HFFc6 (cell line): ENCODE measurements around the gene SLC10A7. TPM values are rescaled to one million over a fixed set of nuclear protein-coding genes. Genes with fewer than 3 reads are reported as not detected.

Source experiments
- DNase-seq: peaks from one replicate; pipeline ENCODE4 v3.0.0-alpha.2; 2018
- H3K27ac Mint-ChIP-seq: 2 replicates; pipeline ENCODE4 v1.8.0; 2020; ENCODE audit warnings: mild to moderate bottlenecking, mixed read lengths
- H3K27me3 Mint-ChIP-seq: 2 replicates; pipeline ENCODE4 v1.8.0; 2021; ENCODE audit warnings: mild to moderate bottlenecking, moderate library complexity, mixed read lengths; ENCODE audit not compliant: insufficient read depth
- H3K36me3 Mint-ChIP-seq: 2 replicates; pipeline ENCODE4 v1.8.0; 2021; ENCODE audit warnings: low read depth, mixed read lengths
- H3K4me1 Mint-ChIP-seq: 2 replicates; pipeline ENCODE4 v1.8.0; 2020; ENCODE audit warnings: low read depth, mixed read lengths
- H3K4me3 Mint-ChIP-seq: 2 replicates; pipeline ENCODE4 v1.8.0; 2020; ENCODE audit warnings: mild to moderate bottlenecking, moderate library complexity, mixed read lengths
- H3K9me3 Mint-ChIP-seq: 2 replicates; pipeline ENCODE4 v1.8.0; 2020; ENCODE audit warnings: mild to moderate bottlenecking, mixed read lengths
- total RNA-seq, 6 experiments: library from RNA; stranded (reverse); fragmentation: NEBNext Ultra II Directional; extraction: Animal tissue kit (Norgen Biotek cat#: 25700); gene quantifications; 2 replicates in 1 of 6; 3 replicates in 5 of 6; pipeline ENCODE4 v1.2.3, GENCODE V29; 2021
- TF ChIP-seq, protein P1 (sequence below): fragments of 200-600 bp; sonication (generic); IDR thresholded peaks from 2 replicates; pipeline ENCODE4 v1.5.0; 2021; ENCODE audit warnings: antibody characterized with exemption, mild to moderate bottlenecking

The SLC10A7 gene
- total RNA-seq, 6 experiments from 2014 or later, result 8.8 to 13.2 (median 10.7) TPM

DNA sequence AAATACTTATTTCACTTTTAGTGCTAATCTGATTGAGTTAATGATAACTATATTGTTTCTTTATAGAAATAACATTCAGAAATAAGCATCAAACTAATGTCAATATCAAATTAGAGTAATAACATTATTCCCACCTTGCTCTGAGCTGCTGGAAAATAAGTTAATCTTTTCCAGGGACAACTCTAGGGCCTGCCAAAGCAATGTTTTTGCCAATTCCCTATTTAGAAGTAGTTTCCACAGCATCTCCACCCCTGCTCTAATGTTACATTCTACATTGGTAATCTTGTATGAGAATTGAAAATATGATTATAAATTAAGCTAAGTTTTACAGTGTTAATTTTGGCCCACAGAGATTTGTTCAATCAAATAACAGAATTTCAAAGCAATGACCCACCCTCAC is 239.1 kb downstream of the SLC10A7 start:
- H3K27me3 Mint-ChIP-seq, result no peaks in the 10 kb centered on the region
- H3K9me3 Mint-ChIP-seq, result no peaks in the 10 kb centered on the region

DNA sequence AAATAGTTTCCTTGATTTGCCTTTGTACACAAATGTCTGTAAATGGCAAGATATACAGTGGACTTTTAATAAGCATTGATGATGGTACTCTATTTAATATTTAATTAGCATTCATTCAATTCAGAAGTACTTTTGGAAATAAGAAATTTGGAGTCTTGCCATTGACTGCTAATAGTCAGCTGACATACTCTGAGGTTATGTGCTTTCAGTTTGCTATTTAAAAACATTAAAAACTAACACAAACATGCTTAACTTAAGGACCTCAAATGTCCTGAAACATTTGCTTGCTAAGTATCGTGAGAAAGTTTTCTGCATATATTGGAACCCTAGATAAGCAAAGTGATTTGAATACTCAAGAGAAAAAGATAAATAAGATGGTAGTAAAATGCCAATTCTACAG is 242.8 kb downstream of the SLC10A7 start:
- TF ChIP-seq, protein P1, sequence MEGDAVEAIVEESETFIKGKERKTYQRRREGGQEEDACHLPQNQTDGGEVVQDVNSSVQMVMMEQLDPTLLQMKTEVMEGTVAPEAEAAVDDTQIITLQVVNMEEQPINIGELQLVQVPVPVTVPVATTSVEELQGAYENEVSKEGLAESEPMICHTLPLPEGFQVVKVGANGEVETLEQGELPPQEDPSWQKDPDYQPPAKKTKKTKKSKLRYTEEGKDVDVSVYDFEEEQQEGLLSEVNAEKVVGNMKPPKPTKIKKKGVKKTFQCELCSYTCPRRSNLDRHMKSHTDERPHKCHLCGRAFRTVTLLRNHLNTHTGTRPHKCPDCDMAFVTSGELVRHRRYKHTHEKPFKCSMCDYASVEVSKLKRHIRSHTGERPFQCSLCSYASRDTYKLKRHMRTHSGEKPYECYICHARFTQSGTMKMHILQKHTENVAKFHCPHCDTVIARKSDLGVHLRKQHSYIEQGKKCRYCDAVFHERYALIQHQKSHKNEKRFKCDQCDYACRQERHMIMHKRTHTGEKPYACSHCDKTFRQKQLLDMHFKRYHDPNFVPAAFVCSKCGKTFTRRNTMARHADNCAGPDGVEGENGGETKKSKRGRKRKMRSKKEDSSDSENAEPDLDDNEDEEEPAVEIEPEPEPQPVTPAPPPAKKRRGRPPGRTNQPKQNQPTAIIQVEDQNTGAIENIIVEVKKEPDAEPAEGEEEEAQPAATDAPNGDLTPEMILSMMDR, result no peak
- H3K4me1 Mint-ChIP-seq, result no peaks in the 10 kb centered on the region
- DNase-seq, result no peak
- peaks cover 10% of the 10 kb centered on the region; the same call in 1 of the 2 replicates for H3K36me3 Mint-ChIP-seq
- no peaks in the 10 kb centered on the region for H3K27me3 Mint-ChIP-seq
- H3K4me3 Mint-ChIP-seq, result no peak overlapping the region
- H3K27ac Mint-ChIP-seq, result no peak overlapping the region
- H3K9me3 Mint-ChIP-seq, result no peaks in the 10 kb centered on the region

More for the DNA sequence above, 239.1 kb downstream of the SLC10A7 start:
- Mint-ChIP-seq H3K27ac (no peak overlapping the region), H3K4me1 (no peaks in the 10 kb centered on the region), H3K4me3 (no peak overlapping the region), H3K36me3 (0 out of 2 replicates have a peak, but pooled peaks cover 6% of the 10 kb centered on the region)
- DNase-seq, result no peak
- TF ChIP-seq, protein P1, result no peak

DNA sequence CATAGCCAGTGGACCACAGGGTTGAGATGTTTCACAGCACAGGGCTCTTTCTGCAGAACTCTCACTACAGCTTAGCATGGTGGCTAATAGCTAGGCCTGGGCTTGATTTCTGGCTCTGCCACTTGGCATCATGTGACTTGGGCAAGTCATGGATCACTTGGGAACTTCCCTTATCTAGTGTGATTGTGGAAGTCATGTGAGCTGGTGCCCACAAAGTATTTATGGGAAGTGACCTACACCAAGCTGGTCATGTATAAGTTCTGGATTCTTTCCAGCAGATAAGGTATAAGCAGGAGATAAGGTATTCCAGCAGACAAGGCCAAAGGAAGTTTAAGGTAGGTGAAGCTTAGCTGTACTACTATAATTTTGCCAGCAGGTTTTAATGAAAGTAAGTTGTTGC is 246.4 kb downstream of the SLC10A7 start:
- Mint-ChIP-seq H3K36me3 (peaks cover 10% of the 10 kb centered on the region; the same call in 1 of the 2 replicates), H3K9me3 (no peaks in the 10 kb centered on the region), H3K4me1 (peaks cover under 1% of the 10 kb centered on the region), H3K27ac (no peak overlapping the region), H3K27me3 (no peaks in the 10 kb centered on the region), H3K4me3 (no peak overlapping the region)
- TF ChIP-seq, protein P1, result no peak
- DNase-seq, result no peak

DNA sequence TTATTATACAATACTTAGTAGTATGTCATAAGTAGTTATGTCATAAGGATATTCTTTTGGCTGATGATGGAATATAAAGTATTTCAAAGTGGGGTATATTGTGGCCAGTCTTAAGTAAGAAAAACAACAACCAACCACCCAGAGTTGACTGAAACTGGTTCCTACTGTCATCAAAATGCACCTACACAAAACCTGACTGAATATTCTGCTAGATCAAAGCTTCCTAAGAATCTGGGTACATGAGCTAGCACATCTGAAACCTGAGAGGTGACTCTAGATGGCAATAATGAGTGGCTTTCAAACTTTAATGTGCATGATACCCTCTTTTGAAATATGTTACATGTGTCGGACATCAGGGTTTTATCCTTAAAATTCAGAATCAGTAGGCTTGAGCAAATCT is 247.0 kb downstream of the SLC10A7 start:
- Mint-ChIP-seq H3K4me1 (peaks cover 6% of the 10 kb centered on the region), H3K4me3 (no peak overlapping the region), H3K27me3 (no peaks in the 10 kb centered on the region), H3K9me3 (no peaks in the 10 kb centered on the region), H3K36me3 (peaks cover 10% of the 10 kb centered on the region; the same call in 1 of the 2 replicates), H3K27ac (no peak overlapping the region)
- TF ChIP-seq, protein P1, result no peak
- no peak for DNase-seq

DNA sequence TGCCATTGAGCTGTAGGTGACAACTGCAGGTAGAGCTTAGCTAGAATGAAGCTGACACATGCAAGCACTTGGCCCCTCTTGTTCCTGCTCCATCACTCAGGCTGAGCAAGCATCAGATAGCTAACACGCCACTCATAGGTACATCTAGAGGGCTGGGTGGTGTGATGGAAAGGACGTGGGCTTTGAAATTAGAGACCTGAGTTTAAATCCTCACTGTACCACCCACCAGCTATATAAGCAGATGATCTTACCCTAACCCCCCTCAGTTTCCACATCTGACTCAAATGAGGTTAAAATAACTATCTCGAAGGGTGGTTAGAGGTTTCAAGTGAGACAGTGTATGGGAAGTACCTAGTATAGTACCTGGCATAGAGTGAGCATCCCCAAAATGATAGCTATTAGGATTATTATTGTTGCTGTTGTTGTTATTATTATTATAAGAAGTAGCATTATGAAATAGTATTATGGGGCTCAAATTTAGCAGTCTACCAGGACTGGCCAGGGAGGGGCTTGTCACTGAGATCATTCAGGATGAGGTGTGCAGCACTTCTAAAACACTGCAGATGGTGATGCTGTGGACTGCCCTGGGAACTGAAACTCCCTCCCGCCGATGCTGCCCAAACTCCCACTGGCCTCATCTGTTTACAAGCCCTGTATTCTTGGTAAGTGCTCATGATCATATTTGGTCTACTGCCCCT is 248.4 kb downstream of the SLC10A7 start:
- H3K9me3 Mint-ChIP-seq, result no peaks in the 10 kb centered on the region
- peaks cover 6% of the 10 kb centered on the region for H3K4me1 Mint-ChIP-seq
- H3K4me3 Mint-ChIP-seq, result no peak overlapping the region
- DNase-seq, result no peak
- H3K27me3 Mint-ChIP-seq, result no peaks in the 10 kb centered on the region
- no peak overlapping the region for H3K27ac Mint-ChIP-seq
- TF ChIP-seq, protein P1, result no peak
- peaks cover 4% of the 10 kb centered on the region; the same call in 1 of the 2 replicates for H3K36me3 Mint-ChIP-seq
